ENCODE data around the gene NR4A1. TPM values are rescaled to one million over a fixed set of nuclear protein-coding genes. Genes with fewer than 3 reads are reported as not detected.
A peak's percentile ranks its signal among the peaks of the same experiment; 100 is the strongest.

The NR4A1 gene
- total RNA-seq, 1 donor from 2014 or later = 76.3 TPM

DNA sequence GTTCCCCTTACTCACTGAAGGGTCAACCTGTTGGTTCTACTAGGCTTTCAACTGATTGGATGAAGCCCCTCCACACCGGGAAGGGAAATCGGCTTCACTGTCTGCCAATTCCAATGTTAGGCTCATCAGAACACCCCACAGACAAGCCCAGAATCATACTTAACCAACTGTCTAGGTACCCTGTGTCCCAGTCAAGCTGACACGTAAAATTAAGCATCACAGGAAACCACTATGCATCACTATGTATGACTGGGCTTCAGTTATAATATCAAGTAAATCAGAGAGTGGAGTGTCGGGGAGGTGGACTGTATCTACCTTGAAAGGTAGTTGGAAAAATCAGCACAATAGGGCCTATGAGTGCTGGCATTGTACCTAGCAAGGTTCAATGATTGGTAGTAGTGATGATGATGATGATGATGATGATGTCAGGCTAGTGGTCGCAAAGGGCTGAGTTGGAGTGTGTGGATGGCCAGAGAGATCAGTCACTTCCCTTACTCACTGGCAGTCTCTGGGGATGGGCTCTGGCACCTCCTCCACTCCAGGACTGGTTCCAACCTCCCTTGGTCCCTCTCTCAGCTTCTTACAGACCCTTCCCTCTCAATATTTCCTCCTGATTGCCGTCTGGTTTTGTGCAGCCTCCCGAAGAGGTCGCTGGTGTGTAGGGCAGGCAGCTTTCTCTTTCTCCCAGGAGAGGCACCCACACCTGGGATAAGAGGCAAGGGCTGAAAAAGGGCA, 15.3 kb downstream of the NR4A1 start:
- DNase-seq (ENCODE audit: low spot score) = no peak
- intact Hi-C loops (cut with DNase I) = no loop called here

DNA sequence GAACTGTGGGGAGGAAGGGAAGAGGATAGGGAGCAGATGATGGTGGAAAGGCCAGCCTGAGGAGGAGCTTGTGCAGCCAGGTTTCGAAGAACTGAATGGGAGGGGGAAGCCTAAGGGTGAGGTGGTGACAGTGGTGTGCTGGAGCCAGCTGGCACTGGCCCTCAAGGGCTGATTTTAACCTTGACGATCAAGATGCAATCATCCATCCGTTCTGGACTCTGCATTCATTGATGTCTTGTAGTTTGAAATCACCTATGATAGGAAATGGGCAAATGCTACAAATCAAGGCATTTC, 15.8 kb downstream of the NR4A1 start:
- intact Hi-C loops (cut with DNase I) = no loop called here
- DNase-seq (ENCODE audit: low spot score) = no peak

- intact Hi-C loops (cut with DNase I) = loop anchor here (1.0 kb wide), 1 partner anchor 18 kb away; the partner anchor contains the start of gene NR4A1
- peak; percentile 95 for DNase-seq (ENCODE audit: low spot score)
These were observed 18.3 kb downstream of the NR4A1 start, which contains the start of gene ATG101 for GRCh38 chr12:52069327-52070184. ATG101 (plus strand) TSS chr12:52069978; CDS start chr12:52073651, 3,673 bp downstream.

- no peak for DNase-seq (ENCODE audit: low spot score)
- intact Hi-C loops (cut with DNase I) = no loop called here
These were observed 19.1 kb downstream of the NR4A1 start for GRCh38 chr12:52070185-52070925.

DNA sequence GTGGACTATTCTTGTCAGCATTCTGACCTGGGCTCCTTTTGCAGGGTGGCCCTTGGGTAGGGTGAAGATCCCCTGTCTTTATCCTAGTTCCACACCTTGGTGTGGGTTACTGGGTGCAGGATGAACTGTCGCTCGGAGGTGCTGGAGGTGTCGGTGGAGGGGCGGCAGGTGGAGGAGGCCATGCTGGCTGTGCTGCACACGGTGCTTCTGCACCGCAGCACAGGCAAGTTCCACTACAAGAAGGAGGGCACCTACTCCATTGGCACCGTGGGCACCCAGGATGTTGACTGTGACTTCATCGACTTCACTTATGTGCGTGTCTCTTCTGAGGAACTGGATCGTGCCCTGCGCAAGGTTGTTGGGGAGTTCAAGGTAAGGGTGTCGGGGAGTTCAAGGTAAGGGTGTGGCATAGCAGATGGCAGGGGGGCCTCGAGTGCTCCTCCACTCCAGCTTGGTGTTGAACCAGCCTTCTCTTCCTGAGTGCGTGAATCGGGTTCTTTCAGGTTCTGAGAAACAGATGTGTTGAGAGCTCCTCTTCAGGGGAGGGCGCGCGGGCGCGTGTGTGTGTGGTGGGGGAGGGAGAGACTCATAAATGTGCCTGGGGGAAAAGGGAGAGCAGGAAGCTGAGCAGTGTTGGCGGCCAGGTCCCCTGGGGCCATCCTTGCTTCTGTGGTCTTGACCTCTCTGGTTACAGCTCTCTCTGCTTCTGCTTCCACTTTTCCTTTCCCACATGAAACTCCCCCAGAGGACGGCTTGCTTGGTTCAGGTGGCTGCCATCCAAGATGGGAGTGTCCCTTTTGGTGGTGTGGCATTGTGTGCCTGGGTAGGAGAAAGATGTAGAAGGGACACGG, 22.5 kb downstream of the NR4A1 start:
- DNase-seq (ENCODE audit: low spot score) = no peak
- intact Hi-C loops (cut with DNase I) = no loop called here

DNA sequence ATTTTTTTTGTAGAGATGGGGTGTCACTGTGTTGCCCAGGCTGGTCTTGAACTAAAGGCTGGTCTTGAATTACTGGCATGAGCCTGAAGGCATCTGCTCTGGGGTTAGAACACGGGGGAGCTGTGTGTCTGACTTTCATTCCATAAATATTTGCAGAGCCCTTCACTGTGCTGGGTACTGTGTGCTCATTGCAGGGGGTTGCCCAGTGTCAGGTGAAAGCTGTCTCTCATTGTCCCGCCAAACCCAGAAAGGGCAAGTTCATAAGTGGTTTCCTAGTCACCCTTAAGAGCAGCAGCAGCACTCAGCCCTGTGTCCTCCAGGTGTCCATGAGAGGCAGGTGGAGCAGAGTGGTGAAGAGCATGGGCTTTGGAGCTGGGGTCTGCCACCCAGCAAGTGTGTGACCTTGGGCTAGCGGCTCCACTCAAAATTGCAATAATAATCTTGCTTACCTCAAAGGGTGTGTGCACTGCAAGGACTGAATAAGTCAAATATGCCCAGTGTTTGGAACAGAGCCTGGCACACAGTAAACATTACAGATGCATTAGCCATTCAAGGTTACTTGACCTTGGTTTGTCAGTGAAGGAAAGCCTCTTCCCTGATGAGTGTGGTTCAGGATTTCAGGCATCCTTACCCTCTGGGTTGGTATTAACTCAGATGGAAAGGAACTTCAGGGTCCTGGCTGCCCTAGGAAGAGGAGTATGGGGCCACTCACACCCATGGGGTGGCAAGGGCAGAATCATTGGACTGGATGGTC, 23.9 kb downstream of the NR4A1 start:
- no peak for DNase-seq (ENCODE audit: low spot score)
- intact Hi-C loops (cut with DNase I) = no loop called here

GRCh38 chr12:52076811-52077210, 25.6 kb downstream of the NR4A1 start:
- intact Hi-C loops (cut with DNase I) = no loop called here
- no peak for DNase-seq (ENCODE audit: low spot score)

- intact Hi-C loops (cut with DNase I) = no loop called here
- DNase-seq (ENCODE audit: low spot score) = no peak
These were observed 27.0 kb downstream of the NR4A1 start for GRCh38 chr12:52078276-52078675.

GRCh38 chr12:52079576-52080402, 28.5 kb downstream of the NR4A1 start, which contains the start of gene SMIM41:
SMIM41 (plus strand) TSS chr12:52079704; CDS start chr12:52079780, 76 bp downstream.
- intact Hi-C loops (cut with DNase I) = loop anchor here (5.0 kb wide), 1 partner anchor 72 kb away; the partner anchor contains the start of gene TAMALIN
- DNase-seq (ENCODE audit: low spot score) = no peak

- no peak for DNase-seq (ENCODE audit: low spot score)
- intact Hi-C loops (cut with DNase I) = loop anchor here (5.0 kb wide), 1 partner anchor 73 kb away; the partner anchor contains the start of gene TAMALIN
These were observed 29.4 kb downstream of the NR4A1 start for GRCh38 chr12:52080403-52081251.

DNA sequence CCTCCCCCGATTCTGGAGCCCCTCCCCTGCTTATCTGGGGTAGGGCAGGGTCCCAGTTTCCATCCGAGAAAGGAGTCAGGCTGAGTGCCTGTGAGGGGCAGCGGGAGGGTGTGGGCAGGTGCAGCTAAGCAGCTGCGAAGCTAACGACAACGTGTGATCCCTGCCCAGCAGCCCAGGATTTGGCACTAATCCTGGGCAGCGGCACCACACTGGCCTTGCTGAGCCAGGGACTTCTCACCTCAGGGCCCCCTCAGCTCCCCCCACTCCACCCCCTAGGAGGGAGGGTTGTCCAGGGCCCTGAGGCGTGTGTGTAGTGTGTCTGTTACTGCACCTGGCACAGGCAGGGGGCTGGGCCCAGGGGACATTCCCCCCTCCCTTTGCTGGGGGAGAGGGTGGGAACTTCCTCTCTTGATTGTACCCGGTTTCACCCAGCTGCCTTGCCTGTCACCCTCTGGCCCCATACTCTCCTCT, 30.1 kb downstream of the NR4A1 start:
- no peak for DNase-seq (ENCODE audit: low spot score)
- intact Hi-C loops (cut with DNase I) = loop anchor here (5.0 kb wide), 1 partner anchor 74 kb away; the partner anchor contains the start of gene TAMALIN

DNA sequence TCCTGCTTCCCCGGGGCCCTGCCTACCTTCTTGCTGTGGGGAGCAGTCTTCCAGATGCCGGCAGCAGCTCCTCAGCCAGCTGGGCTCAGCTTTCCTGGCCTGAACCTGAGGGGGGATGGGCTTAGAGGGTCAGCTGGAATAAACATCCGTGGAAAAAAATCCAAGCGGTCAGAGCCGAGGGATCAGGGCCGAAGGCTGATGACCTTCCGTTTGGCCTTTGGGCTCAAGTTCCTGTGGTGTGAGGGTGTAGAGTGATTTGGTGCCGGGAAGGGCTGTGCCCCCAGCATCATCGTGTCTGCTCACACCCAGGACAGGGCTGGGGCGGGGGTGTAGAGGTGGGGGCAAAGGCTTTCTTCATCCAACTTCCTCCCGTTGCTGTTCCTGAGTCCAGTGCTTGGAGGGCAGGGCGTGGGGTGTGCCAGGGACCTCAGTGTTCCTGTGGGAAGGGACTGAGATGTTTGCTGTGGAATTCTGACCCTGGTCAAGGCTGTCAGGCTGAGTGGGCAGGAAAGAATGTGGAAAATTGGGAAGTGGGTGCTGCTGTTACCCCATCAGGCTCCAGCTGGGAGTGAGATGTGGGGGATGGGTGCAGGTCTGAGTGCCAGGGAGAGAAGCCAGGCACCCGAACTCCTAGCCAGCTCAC, 30.9 kb downstream of the NR4A1 start:
- DNase-seq (ENCODE audit: low spot score) = no peak
- intact Hi-C loops (cut with DNase I) = loop anchor here (1.0 to 5.0 kb wide), 2 partner anchors 57 to 75 kb away; partner anchors contain the start of gene TAMALIN

- intact Hi-C loops (cut with DNase I) = loop anchor here (1.0 to 5.0 kb wide), 2 partner anchors 57 to 75 kb away; partner anchors contain the start of gene TAMALIN
- DNase-seq (ENCODE audit: low spot score) = no peak
These were observed 31.4 kb downstream of the NR4A1 start for GRCh38 chr12:52082669-52082987.

DNA sequence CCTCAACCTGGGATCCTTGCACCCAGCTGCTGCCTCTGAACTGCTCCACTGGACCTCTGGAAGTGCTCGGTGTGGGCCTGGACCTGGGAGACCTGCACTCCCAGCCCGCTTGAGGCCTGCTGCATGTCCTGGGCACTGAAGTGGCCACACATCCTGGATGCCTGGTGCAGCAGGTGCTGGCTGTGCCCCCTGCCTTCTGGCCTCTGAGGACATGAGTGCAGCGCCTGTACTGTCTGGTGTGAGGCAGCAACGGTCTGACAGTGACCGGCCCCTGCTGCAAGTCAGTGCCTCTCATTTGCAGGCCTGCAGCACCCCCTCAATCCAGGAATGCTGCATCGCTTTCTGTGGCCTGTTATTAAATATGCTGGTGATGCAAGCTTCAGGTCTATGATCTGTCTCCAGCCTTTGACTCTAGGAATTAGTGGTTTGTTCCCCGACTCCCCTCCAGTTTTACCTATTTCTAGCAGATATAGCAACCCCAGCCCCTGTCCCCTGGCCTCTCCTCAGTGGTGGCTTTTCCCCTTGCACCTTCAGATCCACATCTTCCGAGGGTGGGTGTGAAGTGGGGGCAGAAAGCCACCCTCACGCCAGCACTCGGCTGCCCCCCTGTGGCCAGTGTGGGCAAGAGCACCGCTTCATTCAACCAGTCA, 31.9 kb downstream of the NR4A1 start:
- DNase-seq (ENCODE audit: low spot score) = no peak
- intact Hi-C loops (cut with DNase I) = loop anchor here (1.0 to 5.0 kb wide), 2 partner anchors 58 to 76 kb away; partner anchors contain the start of gene TAMALIN

GRCh38 chr12:52083638-52083996, 32.4 kb downstream of the NR4A1 start:
- no peak for DNase-seq (ENCODE audit: low spot score)
- intact Hi-C loops (cut with DNase I) = loop anchor here (5.0 kb wide), 1 partner anchor 76 kb away; the partner anchor contains the start of gene TAMALIN

Measured in cardiac septum (tissue), 1 donor.